ENCODE measurements around the gene AMBRA1. TPM values are rescaled to one million over a fixed set of nuclear protein-coding genes. Genes with fewer than 3 reads are reported as not detected.

AMBRA1 gene
- polyA plus RNA-seq, 2 of the 4 experiments (the other 2 are of a cell fraction): 11.5 to 13.4 TPM

- 91% methylated on average over 6 of the region's 6 CpGs for WGBS (ENCODE audit: missing lambda C conversion rate)
- FAIRE-seq (no peak), DNase-seq (ENCODE audit: low read depth in 1 of 2, low spot score in 1 of 2) (no peak), ATAC-seq (no peak)
- Histone ChIP-seq H3K4me3 (no peak overlapping the region), H3K4me2 (no peak overlapping the region), H3K27ac (no peak overlapping the region), H3K9me3 (no peaks in the 10 kb centered on the region), H3K4me1 (no peaks in the 10 kb centered on the region)
- ChIA-PET POLR2A (no interaction called here), CTCF (interaction anchor here (2.2 kb wide), 1 partner anchor 11 kb away, joined by 16 read pairs; the partner anchor contains the start of genes ATG13 and HARBI1)
- TF ChIP-seq EP300 (IDR thresholded peaks at IDR 0.05): no peak
- TF ChIP-seq CBX8 (IDR thresholded peaks at IDR 0.05): no peak
- TF ChIP-seq MYC (IDR thresholded peaks at IDR 0.05; ENCODE audit: borderline replicate concordance, low read length): no peak
- no peak for TF ChIP-seq ZFP36 (IDR thresholded peaks at IDR 0.05; ENCODE audit: borderline replicate concordance, partially characterized antibody)
- TF ChIP-seq RAD21 (conservative IDR thresholded peaks at IDR 0.05 in 1 of 2, IDR thresholded peaks at IDR 0.05 in 1 of 2): no peak
- TF ChIP-seq, protein P1, sequence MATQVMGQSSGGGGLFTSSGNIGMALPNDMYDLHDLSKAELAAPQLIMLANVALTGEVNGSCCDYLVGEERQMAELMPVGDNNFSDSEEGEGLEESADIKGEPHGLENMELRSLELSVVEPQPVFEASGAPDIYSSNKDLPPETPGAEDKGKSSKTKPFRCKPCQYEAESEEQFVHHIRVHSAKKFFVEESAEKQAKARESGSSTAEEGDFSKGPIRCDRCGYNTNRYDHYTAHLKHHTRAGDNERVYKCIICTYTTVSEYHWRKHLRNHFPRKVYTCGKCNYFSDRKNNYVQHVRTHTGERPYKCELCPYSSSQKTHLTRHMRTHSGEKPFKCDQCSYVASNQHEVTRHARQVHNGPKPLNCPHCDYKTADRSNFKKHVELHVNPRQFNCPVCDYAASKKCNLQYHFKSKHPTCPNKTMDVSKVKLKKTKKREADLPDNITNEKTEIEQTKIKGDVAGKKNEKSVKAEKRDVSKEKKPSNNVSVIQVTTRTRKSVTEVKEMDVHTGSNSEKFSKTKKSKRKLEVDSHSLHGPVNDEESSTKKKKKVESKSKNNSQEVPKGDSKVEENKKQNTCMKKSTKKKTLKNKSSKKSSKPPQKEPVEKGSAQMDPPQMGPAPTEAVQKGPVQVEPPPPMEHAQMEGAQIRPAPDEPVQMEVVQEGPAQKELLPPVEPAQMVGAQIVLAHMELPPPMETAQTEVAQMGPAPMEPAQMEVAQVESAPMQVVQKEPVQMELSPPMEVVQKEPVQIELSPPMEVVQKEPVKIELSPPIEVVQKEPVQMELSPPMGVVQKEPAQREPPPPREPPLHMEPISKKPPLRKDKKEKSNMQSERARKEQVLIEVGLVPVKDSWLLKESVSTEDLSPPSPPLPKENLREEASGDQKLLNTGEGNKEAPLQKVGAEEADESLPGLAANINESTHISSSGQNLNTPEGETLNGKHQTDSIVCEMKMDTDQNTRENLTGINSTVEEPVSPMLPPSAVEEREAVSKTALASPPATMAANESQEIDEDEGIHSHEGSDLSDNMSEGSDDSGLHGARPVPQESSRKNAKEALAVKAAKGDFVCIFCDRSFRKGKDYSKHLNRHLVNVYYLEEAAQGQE (IDR thresholded peaks at IDR 0.05): no peak
- no peak for TF ChIP-seq JUN (IDR thresholded peaks at IDR 0.05)
- no peak for TF ChIP-seq EHF (CRISPR knock-in tag; IDR thresholded peaks at IDR 0.05)
- TF ChIP-seq POLR2A (IDR thresholded peaks at IDR 0.05; ENCODE audit: low read length): no peak
- no peak for TF ChIP-seq ZC3H11A (IDR thresholded peaks at IDR 0.05)
These were observed 35.1 kb upstream of the AMBRA1 start for GRCh38 chr11:46628961-46629360.

- H3K9me3 ChIP-seq: no peaks in the 10 kb centered on the region
- H3K4me3 ChIP-seq: no peak overlapping the region
- ATAC-seq (no peak), FAIRE-seq (no peak), DNase-seq (ENCODE audit: low read depth in 1 of 2, low spot score in 1 of 2) (no peak)
- H3K27ac ChIP-seq: no peak overlapping the region
- ChIA-PET POLR2A (interaction anchor here (0.7 kb wide), 1 partner anchor 309 kb away, joined by 3 read pairs; no protein-coding TSS in a partner anchor), CTCF (interaction anchor here (0.9 to 2.9 kb wide), 2 partner anchors 135 to 184 kb away, joined by 3 to 9 read pairs; no protein-coding TSS in a partner anchor)
- no peak for TF ChIP-seq NPAS2 (CRISPR knock-in tag; IDR thresholded peaks at IDR 0.05; ENCODE audit: borderline replicate concordance)
- WGBS (ENCODE audit: missing lambda C conversion rate): 94% methylated on average over 3 of the region's 3 CpGs
- no peak overlapping the region for H3K4me2 ChIP-seq
- no peaks in the 10 kb centered on the region for H3K4me1 ChIP-seq
These were observed 31.6 kb upstream of the AMBRA1 start for GRCh38 chr11:46625406-46625805.

DNA sequence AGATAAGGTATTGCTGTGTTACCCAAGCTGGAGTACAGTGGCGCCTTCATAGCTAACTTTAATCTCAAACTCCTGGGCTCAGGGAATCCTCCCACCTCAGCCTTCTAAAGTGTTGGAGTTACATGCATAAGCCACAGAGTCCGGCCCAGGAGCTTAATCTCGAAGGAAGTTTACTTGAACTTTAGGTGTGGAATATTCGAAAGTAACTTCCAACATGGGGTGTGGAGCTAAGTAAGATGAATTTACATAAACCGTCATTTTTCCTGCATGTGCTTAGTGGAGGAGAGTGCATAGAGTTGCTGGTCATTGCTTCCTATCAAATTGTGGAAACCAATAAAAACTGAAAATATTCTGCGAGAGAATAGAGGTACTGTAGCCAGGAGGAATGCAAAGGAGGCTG is 25.0 kb upstream of the AMBRA1 start:
- FAIRE-seq (no peak), DNase-seq (ENCODE audit: low read depth in 1 of 2, low spot score in 1 of 2) (no peak), ATAC-seq (no peak)
- Histone ChIP-seq H3K4me3 (peak overlapping the region; percentile 96; the same call in 1 of the 3 replicates), H3K4me2 (peak overlapping the region; percentile 91), H3K4me1 (peaks cover 18% of the 10 kb centered on the region; the same call in 2 of the 3 replicates), H3K27ac (no peak overlapping the region), H3K9me3 (no peaks in the 10 kb centered on the region)
- WGBS (ENCODE audit: missing lambda C conversion rate): 66% methylated on average over 6 of the region's 6 CpGs
- TF ChIP-seq MAFK (IDR thresholded peaks at IDR 0.05; ENCODE audit: partially characterized antibody): no peak
- TF ChIP-seq NPAS2 (CRISPR knock-in tag; IDR thresholded peaks at IDR 0.05; ENCODE audit: borderline replicate concordance): no peak
- TF ChIP-seq, protein P2, sequence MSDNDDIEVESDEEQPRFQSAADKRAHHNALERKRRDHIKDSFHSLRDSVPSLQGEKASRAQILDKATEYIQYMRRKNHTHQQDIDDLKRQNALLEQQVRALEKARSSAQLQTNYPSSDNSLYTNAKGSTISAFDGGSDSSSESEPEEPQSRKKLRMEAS (IDR thresholded peaks at IDR 0.05): no peak
- no peak for TF ChIP-seq JUNB (IDR thresholded peaks at IDR 0.05)
- TF ChIP-seq MYC (IDR thresholded peaks at IDR 0.05; ENCODE audit: borderline replicate concordance, low read length): no peak
- TF ChIP-seq TP53 (CRISPR knock-in tag; IDR thresholded peaks at IDR 0.05): no peak
- TF ChIP-seq, protein P3, sequence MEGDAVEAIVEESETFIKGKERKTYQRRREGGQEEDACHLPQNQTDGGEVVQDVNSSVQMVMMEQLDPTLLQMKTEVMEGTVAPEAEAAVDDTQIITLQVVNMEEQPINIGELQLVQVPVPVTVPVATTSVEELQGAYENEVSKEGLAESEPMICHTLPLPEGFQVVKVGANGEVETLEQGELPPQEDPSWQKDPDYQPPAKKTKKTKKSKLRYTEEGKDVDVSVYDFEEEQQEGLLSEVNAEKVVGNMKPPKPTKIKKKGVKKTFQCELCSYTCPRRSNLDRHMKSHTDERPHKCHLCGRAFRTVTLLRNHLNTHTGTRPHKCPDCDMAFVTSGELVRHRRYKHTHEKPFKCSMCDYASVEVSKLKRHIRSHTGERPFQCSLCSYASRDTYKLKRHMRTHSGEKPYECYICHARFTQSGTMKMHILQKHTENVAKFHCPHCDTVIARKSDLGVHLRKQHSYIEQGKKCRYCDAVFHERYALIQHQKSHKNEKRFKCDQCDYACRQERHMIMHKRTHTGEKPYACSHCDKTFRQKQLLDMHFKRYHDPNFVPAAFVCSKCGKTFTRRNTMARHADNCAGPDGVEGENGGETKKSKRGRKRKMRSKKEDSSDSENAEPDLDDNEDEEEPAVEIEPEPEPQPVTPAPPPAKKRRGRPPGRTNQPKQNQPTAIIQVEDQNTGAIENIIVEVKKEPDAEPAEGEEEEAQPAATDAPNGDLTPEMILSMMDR (IDR thresholded peaks at IDR 0.05): no peak
- TF ChIP-seq CEBPB (IDR thresholded peaks at IDR 0.05): no peak
- TF ChIP-seq NFE2L2 (conservative IDR thresholded peaks at IDR 0.05; ENCODE audit: low read length): no peak
- TF ChIP-seq GATA3 (IDR thresholded peaks at IDR 0.05; ENCODE audit: borderline replicate concordance): no peak
- TF ChIP-seq SREBF2 (IDR thresholded peaks at IDR 0.05): no peak
- no peak for TF ChIP-seq TFCP2L1 (CRISPR knock-in tag; IDR thresholded peaks at IDR 0.05)
- no peak for TF ChIP-seq RFX5 (IDR thresholded peaks at IDR 0.05)
- no peak for TF ChIP-seq FOXS1 (CRISPR knock-in tag; IDR thresholded peaks at IDR 0.05)
- no peak for TF ChIP-seq EHMT2 (IDR thresholded peaks at IDR 0.05; ENCODE audit: low read depth)
- ChIA-PET POLR2A (no interaction called here), CTCF (interaction anchor here (0.6 to 3.9 kb wide), 31 partner anchors 8 to 341 kb away, joined by 3 to 27 read pairs (median 6); partner anchors contain the start of gene AMBRA1)

Measured in A549 (cell line).